ENCODE measurements around the gene CACNA1B.

DNA sequence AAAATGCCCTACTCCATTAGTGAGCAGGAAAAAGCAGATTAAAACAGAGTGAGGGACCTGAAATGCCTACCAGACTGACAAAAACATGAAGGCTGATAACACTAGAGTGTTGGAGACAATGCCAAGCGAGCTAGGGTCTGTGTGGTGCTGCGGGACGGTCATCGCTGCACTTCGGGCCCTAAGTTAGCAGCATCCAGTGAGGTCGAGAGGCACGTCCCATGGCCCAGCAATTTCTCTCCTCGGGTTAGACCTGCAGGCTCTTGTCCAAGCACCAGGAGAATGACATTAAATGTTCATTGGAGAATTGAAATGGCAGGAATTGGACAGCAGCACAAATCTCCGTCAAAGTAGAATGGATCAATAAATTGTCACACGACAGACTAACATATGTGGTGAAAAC is 5.3 kb upstream of the CACNA1B start:
- no peak for TF ChIP-seq CTCF (conservative IDR thresholded peaks at IDR 0.05 in 1 of 2, IDR thresholded peaks at IDR 0.05 in 1 of 2; ENCODE audit: extremely low read depth in 1 of 2, insufficient read depth in 1 of 2, low read depth in 1 of 2, low read length in 2 of 2)
- TF ChIP-seq EZH2 (IDR thresholded peaks at IDR 0.05; ENCODE audit: borderline replicate concordance, low read length): no peak

Data from mammary epithelial cell (primary cell).